Epidermal melanocyte (primary cell): ENCODE measurements around the gene TSPAN14.

ENCODE experiments used
- DNase-seq: peaks from one replicate; pipeline ENCODE4 v3.0.0; 2011; ENCODE audit warnings: low spot score; ENCODE audit not compliant: insufficient read length

Gene TSPAN14

GRCh38 chr10:80502621-80503583 lies 48.8 kb downstream of the TSPAN14 start:
- DNase-seq, result no peak

GRCh38 chr10:80503584-80504157 lies 49.6 kb downstream of the TSPAN14 start:
- DNase-seq, result no peak

- no peak for DNase-seq
These were observed 50.2 kb downstream of the TSPAN14 start for GRCh38 chr10:80504158-80504811.

GRCh38 chr10:80504897-80505465 lies 50.9 kb downstream of the TSPAN14 start:
- DNase-seq, result no peak

- DNase-seq, result no peak
These were observed 52.1 kb downstream of the TSPAN14 start for GRCh38 chr10:80506189-80506575.

GRCh38 chr10:80506836-80507487 lies 52.9 kb downstream of the TSPAN14 start:
- DNase-seq, result no peak

GRCh38 chr10:80509108-80509402 lies 54.9 kb downstream of the TSPAN14 start:
- DNase-seq, result no peak

- peak; percentile 59 for DNase-seq
These were observed 55.5 kb downstream of the TSPAN14 start for GRCh38 chr10:80509403-80510161.

- DNase-seq, result no peak
These were observed 58.0 kb downstream of the TSPAN14 start for GRCh38 chr10:80512031-80512526.

- DNase-seq, result no peak
These were observed 59.0 kb downstream of the TSPAN14 start for GRCh38 chr10:80513106-80513505.

GRCh38 chr10:80515511-80515910 lies 61.4 kb downstream of the TSPAN14 start:
- DNase-seq, result no peak

GRCh38 chr10:80515941-80516340 lies 61.8 kb downstream of the TSPAN14 start:
- no peak for DNase-seq

- DNase-seq, result no peak
These were observed 62.5 kb downstream of the TSPAN14 start for GRCh38 chr10:80516506-80517075.

- no peak for DNase-seq
These were observed 63.5 kb downstream of the TSPAN14 start for GRCh38 chr10:80517416-80518142.

GRCh38 chr10:80518143-80518806 lies 64.2 kb downstream of the TSPAN14 start:
- no peak for DNase-seq

GRCh38 chr10:80518807-80519360 lies 64.8 kb downstream of the TSPAN14 start:
- no peak for DNase-seq

GRCh38 chr10:80519936-80520650 lies 66.0 kb downstream of the TSPAN14 start:
- no peak for DNase-seq
